NCI-H146 treated with DMSO at 0.1 percent for 48 hours (cell line): ENCODE data around the gene BMPER.

Source experiments
- DNase-seq: peaks from one replicate; lab custom pipeline; 2025; ENCODE audit not compliant: unreplicated experiment; lab: John Stamatoyannopoulos, UW

BMPER gene

GRCh38 chr7:34016876-34017275 lies 111.5 kb downstream of the BMPER start:
- no peak for DNase-seq

GRCh38 chr7:34019301-34019790 lies 114.0 kb downstream of the BMPER start:
- DNase-seq = no peak

- DNase-seq = no peak
Measured at GRCh38 chr7:34022626-34023025, 117.3 kb downstream of the BMPER start.

GRCh38 chr7:34025600-34025999 lies 120.3 kb downstream of the BMPER start:
- no peak for DNase-seq

- no peak for DNase-seq
Measured at GRCh38 chr7:34026481-34027190, 121.3 kb downstream of the BMPER start.

DNA sequence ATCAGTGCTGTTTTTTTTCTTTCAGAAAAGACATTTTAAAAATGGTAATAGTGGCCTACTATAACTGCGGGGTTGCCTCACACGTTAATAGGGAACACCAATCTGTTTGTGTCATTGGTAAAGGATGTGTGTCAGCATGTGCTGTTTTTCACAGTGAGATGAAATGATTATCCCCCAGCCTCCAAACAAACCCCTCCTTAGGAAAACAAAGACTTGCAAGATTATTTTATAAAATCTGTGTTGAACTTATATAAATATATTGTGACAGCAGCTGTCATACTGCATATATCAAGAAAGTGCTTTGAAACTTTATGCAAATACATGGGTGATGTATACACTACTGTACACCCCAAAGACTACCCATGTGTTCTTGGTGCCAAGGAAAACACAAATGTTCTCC lies 125.8 kb downstream of the BMPER start:
- no peak for DNase-seq

GRCh38 chr7:34034728-34035127 lies 129.4 kb downstream of the BMPER start:
- no peak for DNase-seq

GRCh38 chr7:34036051-34036920 lies 130.9 kb downstream of the BMPER start:
- DNase-seq = no peak

GRCh38 chr7:34036972-34037792 lies 131.8 kb downstream of the BMPER start:
- no peak for DNase-seq

DNA sequence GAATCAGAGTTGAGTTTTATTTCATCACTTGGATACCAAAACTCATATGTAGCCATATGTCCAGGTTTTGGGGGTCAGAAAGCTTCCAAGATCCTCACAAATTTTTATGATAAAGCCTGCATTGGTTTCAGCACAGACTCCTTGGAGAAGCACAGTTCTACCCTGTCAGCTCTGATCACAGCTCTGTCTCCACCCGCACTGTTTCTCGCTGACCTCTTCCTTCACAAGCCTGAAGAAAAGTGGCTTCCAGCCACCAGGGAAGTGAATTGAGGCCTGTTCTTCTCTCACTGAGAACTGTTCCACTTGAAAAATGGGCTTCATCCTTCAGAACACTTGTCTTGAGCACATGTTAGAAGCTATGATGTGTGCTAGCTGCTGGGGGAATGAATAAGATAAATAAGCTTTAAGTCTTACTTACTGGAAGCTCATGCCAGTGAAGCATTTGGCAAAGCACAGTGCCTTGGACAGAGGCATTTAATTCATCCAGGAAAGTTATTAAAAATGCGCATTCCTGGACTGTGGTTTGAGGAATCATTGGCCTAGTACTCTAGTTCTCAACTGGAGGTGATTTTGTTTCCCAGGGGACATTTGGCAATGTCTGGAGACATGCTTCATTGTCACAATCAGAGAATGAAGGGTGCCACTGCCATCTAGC lies 133.6 kb downstream of the BMPER start:
- no peak for DNase-seq

DNA sequence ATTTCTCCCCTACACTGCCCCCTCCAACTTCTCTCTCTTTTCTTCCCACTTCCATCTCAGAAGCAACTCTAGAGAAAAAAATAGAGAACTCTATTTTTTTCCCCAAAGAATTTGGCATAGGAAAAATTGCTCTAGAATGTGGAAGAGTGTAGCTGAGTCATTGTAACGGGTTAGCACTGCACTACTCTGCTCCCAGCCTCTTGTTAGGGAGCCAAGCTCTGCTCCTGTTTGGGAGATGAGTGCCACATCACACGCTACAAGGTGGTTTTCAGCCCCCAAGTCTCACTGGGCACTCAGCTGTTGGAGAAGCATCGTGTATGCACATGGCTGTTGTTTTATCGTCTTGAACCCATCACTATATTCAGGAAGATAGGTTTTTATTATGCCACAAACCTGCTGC lies 136.4 kb downstream of the BMPER start:
- DNase-seq = no peak

DNA sequence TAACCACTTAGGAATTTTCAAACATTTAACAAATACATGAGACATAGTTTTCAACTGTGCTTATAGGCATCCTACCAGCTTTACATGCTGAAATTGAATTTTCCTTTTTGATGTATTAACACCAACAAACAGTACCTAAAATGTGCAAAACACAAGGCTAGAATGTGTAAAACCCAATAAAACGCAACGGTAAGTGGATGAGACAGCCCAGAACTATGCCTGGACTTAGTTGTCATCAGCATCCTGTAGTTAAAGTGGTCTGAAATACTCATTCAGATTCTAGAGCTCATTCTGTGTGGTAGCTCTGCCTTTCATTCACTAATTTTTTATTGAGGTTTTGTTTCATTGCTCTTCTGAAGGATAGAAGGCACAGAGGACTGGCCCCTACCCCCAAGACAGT lies 137.1 kb downstream of the BMPER start:
- no peak for DNase-seq

GRCh38 chr7:34043461-34044305 lies 138.3 kb downstream of the BMPER start:
- no peak for DNase-seq

GRCh38 chr7:34044306-34044643 lies 138.9 kb downstream of the BMPER start:
- DNase-seq = no peak

- no peak for DNase-seq
Measured at GRCh38 chr7:34044734-34045353, 139.5 kb downstream of the BMPER start.

DNA sequence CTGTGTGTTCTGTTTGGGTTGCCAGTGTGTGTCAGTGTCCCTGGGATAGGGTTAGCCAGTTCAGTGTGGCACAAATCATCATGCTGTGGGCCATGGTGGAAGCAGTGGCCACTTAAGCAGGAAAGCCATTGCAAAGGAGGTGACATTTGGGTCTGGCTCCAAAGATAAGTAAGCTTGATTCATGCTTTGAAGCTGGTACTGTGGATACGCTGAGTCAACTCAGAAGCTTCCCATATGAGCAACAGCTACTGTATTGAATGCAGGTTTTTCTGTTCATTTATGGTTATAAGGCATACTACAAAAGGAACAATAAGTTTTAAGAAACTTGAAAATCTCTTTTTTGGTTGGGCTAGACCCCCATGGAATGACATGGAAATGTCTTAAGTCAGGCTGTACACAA lies 143.1 kb downstream of the BMPER start:
- no peak for DNase-seq

DNA sequence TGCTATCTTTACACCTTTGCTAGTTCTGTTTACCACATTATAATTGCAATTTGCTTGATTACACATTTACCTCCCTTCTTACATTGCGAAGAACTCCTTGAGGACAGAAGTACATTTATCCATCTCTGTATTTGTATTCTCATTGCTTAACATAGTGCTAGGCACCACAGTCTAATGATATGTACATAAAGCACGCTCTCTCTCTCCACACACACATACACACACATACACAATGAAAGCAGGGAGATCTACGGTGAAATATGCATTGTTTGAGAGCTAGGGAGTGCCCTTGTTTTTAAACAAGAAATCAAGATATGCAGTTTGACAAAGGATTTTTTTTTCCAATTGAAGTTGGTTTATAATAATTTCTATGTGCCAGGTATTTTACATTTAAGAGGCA lies 148.7 kb downstream of the BMPER start:
- no peak for DNase-seq

DNA sequence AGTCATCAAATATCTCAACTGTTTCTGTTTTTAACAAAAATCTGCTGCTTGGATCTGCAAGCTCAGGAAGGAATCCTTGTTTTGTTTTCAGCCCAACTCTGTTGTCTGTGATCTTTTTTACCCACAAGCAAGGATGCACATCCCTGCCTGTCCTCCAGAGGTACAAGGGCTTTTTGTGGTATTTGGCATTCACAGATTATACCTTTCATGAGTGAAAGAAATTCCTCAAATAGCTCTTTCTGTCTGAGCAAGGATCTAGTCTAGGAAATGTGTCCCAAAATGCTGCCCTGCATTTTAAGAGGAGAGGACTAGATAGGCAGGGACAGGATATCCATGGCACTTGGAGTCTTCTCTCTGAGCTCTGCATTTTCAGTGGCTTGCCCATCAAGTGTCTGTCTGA lies 151.8 kb downstream of the BMPER start:
- DNase-seq = no peak

DNA sequence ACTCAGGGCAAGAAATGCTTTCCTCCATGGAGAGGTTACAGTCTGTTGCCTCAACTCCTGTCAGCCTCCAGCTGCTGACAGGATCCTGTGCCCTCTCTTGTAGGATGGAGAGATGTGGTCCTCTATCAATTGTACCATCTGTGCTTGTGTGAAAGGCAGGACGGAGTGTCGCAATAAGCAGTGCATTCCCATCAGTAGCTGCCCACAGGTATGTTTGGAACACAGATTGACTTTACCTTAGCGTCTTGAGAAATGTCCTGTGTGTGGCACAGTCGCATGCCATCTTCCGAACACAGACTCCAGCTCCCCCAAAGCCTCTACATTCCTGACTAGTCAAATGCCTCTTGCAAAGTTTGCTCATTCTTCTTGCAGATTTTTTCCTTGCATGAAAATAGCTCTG lies 152.6 kb downstream of the BMPER start:
- DNase-seq = no peak

- no peak for DNase-seq
Measured at GRCh38 chr7:34058801-34059135, 153.4 kb downstream of the BMPER start.
